GM19328 (cell line): ENCODE results near the gene ITPA.
"Not testable (repeated sequence)": the region's sequence is repeated elsewhere in the genome, so short reads cannot be mapped to it uniquely, and the experiment has no call there.

Source experiments
- ATAC-seq: cut with Tn5 transposase; IDR thresholded peaks from one replicate; pipeline ENCODE4 v1.9.1; 2021; ENCODE audit warnings: mild to moderate bottlenecking, moderate library complexity; ENCODE audit not compliant: unreplicated experiment

The ITPA gene

GRCh38 chr20:3172933-3173609 is 36.2 kb upstream of the ITPA start, which contains the start of gene LZTS3:
LZTS3 (minus strand) TSS chr20:3173549; CDS start chr20:3167163, 6,386 bp downstream.
- peak; percentile 33 for ATAC-seq

GRCh38 chr20:3173610-3174441 is 35.5 kb upstream of the ITPA start:
- ATAC-seq: peak; percentile 86

GRCh38 chr20:3174442-3175261 is 34.6 kb upstream of the ITPA start:
- no peak for ATAC-seq

- ATAC-seq: no peak
These were observed 34.0 kb upstream of the ITPA start for GRCh38 chr20:3175270-3175669.

- no peak for ATAC-seq
These were observed 31.4 kb upstream of the ITPA start for GRCh38 chr20:3177746-3178485.

- ATAC-seq: no peak
These were observed 29.0 kb upstream of the ITPA start for GRCh38 chr20:3180319-3180718.

GRCh38 chr20:3181270-3181669 is 28.0 kb upstream of the ITPA start:
- no peak for ATAC-seq

- not testable (repeated sequence) for ATAC-seq
These were observed 26.9 kb upstream of the ITPA start for GRCh38 chr20:3182429-3182828.

- no peak for ATAC-seq
These were observed 25.2 kb upstream of the ITPA start for GRCh38 chr20:3183896-3184612.

GRCh38 chr20:3187861-3188260 is 21.4 kb upstream of the ITPA start:
- ATAC-seq: not testable (repeated sequence)

GRCh38 chr20:3188823-3189413 is 20.4 kb upstream of the ITPA start:
- no peak for ATAC-seq

- ATAC-seq: no peak
These were observed 19.7 kb upstream of the ITPA start for GRCh38 chr20:3189561-3190131.

GRCh38 chr20:3190681-3191111 is 18.6 kb upstream of the ITPA start:
- ATAC-seq: no peak

- no peak for ATAC-seq
These were observed 16.9 kb upstream of the ITPA start for GRCh38 chr20:3192226-3193015.

- no peak for ATAC-seq
These were observed 15.3 kb upstream of the ITPA start for GRCh38 chr20:3193806-3194616.

GRCh38 chr20:3194617-3195280 is 14.5 kb upstream of the ITPA start:
- ATAC-seq: no peak
